Activated naive CD4-positive, alpha-beta T cell treated with anti-CD3 and anti-CD28 coated beads, Interleukin-2, amount 50 U/mL, for 24 hours (primary cell): ENCODE measurements around the gene FGF5.

Experiments
- H3K27ac Mint-ChIP-seq: one replicate; pipeline ENCODE4 v1.8.0; 2021; ENCODE audit warnings: mild to moderate bottlenecking, mixed read lengths
- H3K27me3 Mint-ChIP-seq: one replicate; pipeline ENCODE4 v1.8.0; 2021; ENCODE audit warnings: mixed read lengths
- H3K36me3 Mint-ChIP-seq: one replicate; pipeline ENCODE4 v1.8.0; 2021; ENCODE audit warnings: mixed read lengths
- H3K4me1 Mint-ChIP-seq: one replicate; pipeline ENCODE4 v1.8.0; 2021; ENCODE audit warnings: mixed read lengths
- H3K4me3 Mint-ChIP-seq: one replicate; pipeline ENCODE4 v1.8.0; 2021; ENCODE audit warnings: mild to moderate bottlenecking, mixed read lengths
- H3K9me3 Mint-ChIP-seq: one replicate; pipeline ENCODE4 v1.8.0; 2021; ENCODE audit warnings: mixed read lengths

FGF5 gene

GRCh38 chr4:80334568-80334967, 68.1 kb downstream of the FGF5 start:
- Mint-ChIP-seq H3K27ac (no peak overlapping the region), H3K4me1 (peaks cover 12% of the 10 kb centered on the region), H3K9me3 (no peaks in the 10 kb centered on the region), H3K27me3 (peaks cover 10% of the 10 kb centered on the region), H3K4me3 (no peak overlapping the region), H3K36me3 (no peaks in the 10 kb centered on the region)

- Mint-ChIP-seq H3K9me3 (no peaks in the 10 kb centered on the region), H3K36me3 (no peaks in the 10 kb centered on the region), H3K27me3 (peaks cover 10% of the 10 kb centered on the region), H3K4me3 (peak overlapping the region; percentile 88), H3K27ac (no peak overlapping the region), H3K4me1 (peaks cover 12% of the 10 kb centered on the region)
Observed at GRCh38 chr4:80335226-80335553, 68.7 kb downstream of the FGF5 start.

GRCh38 chr4:80335554-80336358, 69.3 kb downstream of the FGF5 start, which contains the start of gene CFAP299:
TSS of gene CFAP299 (plus strand) at chr4:80335730.
- Mint-ChIP-seq H3K4me1 (peaks cover 12% of the 10 kb centered on the region), H3K4me3 (peak within 1 kb of the TSS; percentile 88), H3K27ac (no peak within 1 kb of the TSS), H3K36me3 (no peaks in the 10 kb centered on the region), H3K27me3 (peaks cover 10% of the 10 kb centered on the region), H3K9me3 (no peaks in the 10 kb centered on the region)

GRCh38 chr4:80336582-80336981, 70.1 kb downstream of the FGF5 start:
- Mint-ChIP-seq H3K27ac (no peak overlapping the region), H3K4me3 (peak overlapping the region; percentile 88), H3K4me1 (peaks cover 12% of the 10 kb centered on the region), H3K27me3 (peaks cover 10% of the 10 kb centered on the region), H3K36me3 (no peaks in the 10 kb centered on the region), H3K9me3 (no peaks in the 10 kb centered on the region)

- H3K27me3 Mint-ChIP-seq: peaks cover 8% of the 10 kb centered on the region
- H3K4me3 Mint-ChIP-seq: no peak overlapping the region
- no peak overlapping the region for H3K27ac Mint-ChIP-seq
- H3K4me1 Mint-ChIP-seq: peaks cover 23% of the 10 kb centered on the region
- peaks cover 7% of the 10 kb centered on the region for H3K9me3 Mint-ChIP-seq
- H3K36me3 Mint-ChIP-seq: peaks cover 2% of the 10 kb centered on the region
Observed at GRCh38 chr4:80340036-80340435, 73.6 kb downstream of the FGF5 start.
